Fibroblast of villous mesenchyme (primary cell): Measurements from ENCODE around the gene KLHL6. TPM values are rescaled to one million over a fixed set of nuclear protein-coding genes. Genes with fewer than 3 reads are reported as not detected.
A peak's percentile ranks its signal among the peaks of the same experiment; 100 is the strongest.

Experiments
- DNase-seq: peaks from one replicate; pipeline ENCODE4 v3.0.0-alpha.2; 2010; ENCODE audit warnings: low read depth
- H3K4me3 ChIP-seq: 2 replicates; pipeline ENCODE4 v1.5.1; 2011; ENCODE audit warnings: low read depth, mild to moderate bottlenecking, low read length
- CTCF ChIP-seq: IDR thresholded peaks from 2 replicates; pipeline ENCODE4 v1.5.1; 2012; ENCODE audit warnings: low read depth, mild to moderate bottlenecking, low read length; ENCODE audit not compliant: insufficient read depth
- total RNA-seq: library from RNA; depleted of rRNA; stranded (reverse); fragments of >200 nt; gene quantifications from 2 replicates; pipeline ENCODE4 v1.2.3, GENCODE V29; 2012

Gene KLHL6
- total RNA-seq, 1 donor: not detected

- TF ChIP-seq CTCF: no peak
- DNase-seq: no peak
- no peak overlapping the region for H3K4me3 ChIP-seq
These were observed 3.6 kb downstream of the KLHL6 start for GRCh38 chr3:183551930-183552329.

GRCh38 chr3:183548262-183548769 is 7.2 kb downstream of the KLHL6 start:
- no peak overlapping the region for H3K4me3 ChIP-seq
- TF ChIP-seq CTCF: no peak
- DNase-seq: peak; percentile 49

- no peak for TF ChIP-seq CTCF
- no peak for DNase-seq
- no peak overlapping the region for H3K4me3 ChIP-seq
These were observed 8.9 kb downstream of the KLHL6 start for GRCh38 chr3:183546625-183547024.

GRCh38 chr3:183545708-183546107 is 9.8 kb downstream of the KLHL6 start:
- no peak overlapping the region for H3K4me3 ChIP-seq
- no peak for DNase-seq
- TF ChIP-seq CTCF: no peak

- no peak for TF ChIP-seq CTCF
- H3K4me3 ChIP-seq: no peak overlapping the region
- DNase-seq: no peak
These were observed 13.2 kb downstream of the KLHL6 start for GRCh38 chr3:183542355-183542754.

GRCh38 chr3:183541738-183542137 is 13.8 kb downstream of the KLHL6 start:
- DNase-seq: peak; percentile 10
- H3K4me3 ChIP-seq: no peak overlapping the region
- TF ChIP-seq CTCF: no peak

- no peak for DNase-seq
- TF ChIP-seq CTCF: no peak
- no peak overlapping the region for H3K4me3 ChIP-seq
These were observed 14.3 kb downstream of the KLHL6 start for GRCh38 chr3:183541235-183541655.
